NCI-H2227 treated with DMSO at 0.1 percent for 48 hours (cell line): ENCODE data around the gene LHX2.
"Not testable (repeated sequence)": the region's sequence is repeated elsewhere in the genome, so short reads cannot be mapped to it uniquely, and the experiment has no call there.

Experiments used
- DNase-seq: peaks from one replicate; lab custom pipeline; 2025; lab: John Stamatoyannopoulos, UW

Gene LHX2, protein sequence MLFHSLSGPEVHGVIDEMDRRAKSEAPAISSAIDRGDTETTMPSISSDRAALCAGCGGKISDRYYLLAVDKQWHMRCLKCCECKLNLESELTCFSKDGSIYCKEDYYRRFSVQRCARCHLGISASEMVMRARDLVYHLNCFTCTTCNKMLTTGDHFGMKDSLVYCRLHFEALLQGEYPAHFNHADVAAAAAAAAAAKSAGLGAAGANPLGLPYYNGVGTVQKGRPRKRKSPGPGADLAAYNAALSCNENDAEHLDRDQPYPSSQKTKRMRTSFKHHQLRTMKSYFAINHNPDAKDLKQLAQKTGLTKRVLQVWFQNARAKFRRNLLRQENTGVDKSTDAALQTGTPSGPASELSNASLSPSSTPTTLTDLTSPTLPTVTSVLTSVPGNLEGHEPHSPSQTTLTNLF

GRCh38 chr9:124011460-124012301 is at the start of gene LHX2:
LHX2 (plus strand) TSS chr9:124011768; CDS start chr9:124012349, 581 bp downstream.
- DNase-seq: peak; percentile 88

- DNase-seq: no peak
Observed at GRCh38 chr9:123964761-123965160, 46.8 kb upstream of the LHX2 start.

DNA sequence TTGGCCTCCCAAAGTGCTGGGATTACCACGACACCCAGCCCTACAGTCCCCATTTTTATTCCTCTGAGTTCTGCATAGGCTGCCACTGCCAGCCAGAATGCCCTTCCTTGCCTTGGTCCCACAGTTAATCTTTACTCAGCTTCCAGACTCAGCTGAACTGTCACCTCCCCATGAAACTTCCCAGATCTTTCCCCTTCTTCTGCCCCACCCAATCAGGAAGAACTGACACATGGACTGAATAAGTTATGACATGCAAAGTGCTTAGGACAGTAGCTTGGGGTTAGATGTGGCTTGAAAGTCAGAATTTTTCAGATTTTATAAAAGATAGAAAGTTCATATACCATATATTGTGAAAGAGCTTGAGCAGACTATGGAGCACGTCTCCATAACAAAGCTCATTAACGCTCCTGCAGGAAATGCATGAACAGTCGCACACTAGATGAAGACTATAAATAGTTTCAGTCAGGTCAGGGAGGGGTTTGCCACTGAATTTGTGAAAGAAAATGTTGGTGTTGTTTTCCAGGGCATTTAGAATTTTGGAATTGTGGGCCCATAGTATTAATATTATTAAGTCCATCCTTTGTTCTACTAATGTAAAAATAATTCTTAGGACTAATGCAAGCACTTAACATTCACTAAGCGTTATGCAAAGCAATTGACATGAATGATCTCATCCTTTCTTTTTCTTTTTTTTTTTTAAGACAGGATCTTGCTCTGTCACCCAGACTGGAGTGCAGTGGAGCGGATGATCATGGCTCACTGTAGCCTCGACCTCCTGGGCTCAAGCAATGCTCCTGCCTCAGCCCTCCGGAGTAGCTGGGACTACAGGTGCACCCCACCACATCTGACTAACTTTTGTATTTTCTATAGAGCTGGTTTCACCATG is 45.5 kb upstream of the LHX2 start:
- no peak for DNase-seq

DNA sequence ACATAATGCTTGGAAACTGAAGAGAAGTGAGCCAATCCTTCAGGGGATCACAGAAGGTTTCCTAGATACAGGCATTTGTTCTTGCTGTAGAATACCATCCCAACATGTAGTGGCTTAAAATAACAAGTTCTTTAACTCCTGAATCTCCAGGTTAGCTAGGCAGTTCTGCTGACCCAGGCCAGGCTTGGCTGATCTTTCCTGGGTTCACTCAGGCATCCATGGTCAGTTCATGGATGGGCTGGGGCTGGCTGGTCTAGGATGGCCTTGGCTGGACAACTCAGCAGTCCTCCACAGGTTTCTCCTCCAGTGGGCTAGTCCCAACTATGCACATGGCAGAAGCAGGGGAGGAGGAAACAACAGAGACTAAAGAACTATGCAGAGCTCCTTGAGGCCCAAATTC is 44.2 kb upstream of the LHX2 start:
- no peak for DNase-seq

DNA sequence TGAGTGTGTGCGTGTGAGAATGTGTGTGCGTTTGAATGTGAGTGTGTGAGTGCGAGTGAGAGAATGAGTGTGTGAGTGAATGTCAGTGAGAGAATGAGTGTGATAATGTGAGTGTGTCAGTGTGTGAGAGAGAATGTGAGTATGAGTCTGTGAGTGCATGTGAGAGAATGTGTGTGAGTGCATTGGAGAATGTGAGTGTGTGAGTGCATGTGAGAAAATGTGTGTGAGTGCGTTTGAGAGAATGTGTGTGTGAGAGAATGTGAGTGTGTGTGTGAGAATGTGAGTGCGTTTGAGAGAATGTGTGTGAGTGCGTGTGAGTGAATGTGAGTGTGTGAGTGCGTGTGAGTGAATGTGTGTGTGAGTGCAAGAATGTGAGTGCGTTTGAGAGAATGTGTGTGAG is 39.0 kb upstream of the LHX2 start:
- DNase-seq: no peak

DNA sequence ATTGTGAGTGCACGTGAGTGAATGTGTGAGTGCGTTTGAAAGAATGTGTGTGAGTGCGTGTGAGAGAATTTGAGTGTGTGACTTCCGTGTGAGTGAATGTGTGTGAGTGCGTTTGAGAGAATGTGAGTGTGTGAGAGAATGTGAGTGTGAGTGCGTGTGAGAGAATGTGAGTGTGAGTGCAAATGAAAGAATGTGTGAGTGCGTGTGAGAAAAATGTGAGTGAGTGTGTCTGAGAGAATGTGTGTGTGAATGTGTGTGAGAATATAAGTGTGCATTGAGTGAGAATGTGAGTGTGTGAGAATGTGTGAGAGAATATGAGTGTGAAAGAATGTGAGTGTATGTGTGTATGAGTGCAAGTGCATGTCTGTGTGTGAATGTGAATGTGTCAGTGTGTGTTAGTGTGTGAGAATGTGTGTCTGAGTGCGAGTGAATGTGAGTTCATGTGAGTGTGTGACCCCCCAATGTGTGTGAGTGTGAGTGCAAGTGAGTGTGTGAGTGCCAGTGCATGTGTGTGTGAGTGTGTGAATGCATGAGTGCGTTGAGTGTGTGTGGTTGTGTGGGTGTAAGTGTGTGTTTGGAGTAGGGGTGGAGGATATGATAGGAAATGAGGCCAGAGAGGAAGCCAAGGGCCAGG is 37.9 kb upstream of the LHX2 start:
- DNase-seq: no peak

DNA sequence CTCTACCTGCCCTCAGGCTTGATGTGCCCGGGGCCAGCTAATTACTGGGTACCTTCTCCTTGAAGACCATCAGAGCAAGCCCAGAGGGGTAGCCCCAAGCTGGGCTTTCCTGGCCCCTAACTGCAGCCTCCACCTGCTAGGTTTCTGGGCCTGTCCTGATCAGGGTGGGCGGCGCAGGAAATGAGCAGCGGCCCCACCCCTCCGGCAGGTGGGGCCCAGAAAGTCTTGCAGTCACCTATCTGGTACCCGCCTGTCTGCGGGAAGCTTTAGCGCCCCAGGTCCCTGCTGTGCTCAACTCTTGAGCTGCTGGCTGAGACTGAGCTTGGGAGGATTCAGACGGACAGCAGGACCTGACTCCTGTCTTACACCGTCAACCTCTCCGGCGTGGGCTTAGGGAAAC is 37.1 kb upstream of the LHX2 start:
- no peak for DNase-seq

DNA sequence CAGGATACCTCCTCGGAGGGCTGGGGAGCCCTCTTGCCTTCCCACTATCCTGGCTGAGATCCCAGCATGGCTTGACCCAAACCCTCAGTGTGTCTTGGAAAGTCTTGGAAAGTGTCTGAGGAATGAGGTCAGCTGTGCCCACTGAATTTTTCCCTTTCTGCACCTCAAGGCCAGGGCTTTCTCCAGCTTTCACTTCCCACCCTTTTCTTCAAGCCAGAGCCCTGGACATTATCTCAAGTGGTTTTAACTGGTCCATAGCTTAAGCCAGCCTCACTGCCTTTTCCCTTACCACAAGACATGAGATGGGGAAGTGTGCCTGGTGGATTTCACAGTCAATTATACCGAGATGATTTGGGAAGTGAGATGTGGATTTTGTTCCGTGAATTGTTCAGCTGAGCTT is 35.7 kb upstream of the LHX2 start:
- no peak for DNase-seq

- not testable (repeated sequence) for DNase-seq
Observed at GRCh38 chr9:123976579-123976978, 35.0 kb upstream of the LHX2 start.

GRCh38 chr9:123978981-123979380 is 32.6 kb upstream of the LHX2 start:
- no peak for DNase-seq

DNA sequence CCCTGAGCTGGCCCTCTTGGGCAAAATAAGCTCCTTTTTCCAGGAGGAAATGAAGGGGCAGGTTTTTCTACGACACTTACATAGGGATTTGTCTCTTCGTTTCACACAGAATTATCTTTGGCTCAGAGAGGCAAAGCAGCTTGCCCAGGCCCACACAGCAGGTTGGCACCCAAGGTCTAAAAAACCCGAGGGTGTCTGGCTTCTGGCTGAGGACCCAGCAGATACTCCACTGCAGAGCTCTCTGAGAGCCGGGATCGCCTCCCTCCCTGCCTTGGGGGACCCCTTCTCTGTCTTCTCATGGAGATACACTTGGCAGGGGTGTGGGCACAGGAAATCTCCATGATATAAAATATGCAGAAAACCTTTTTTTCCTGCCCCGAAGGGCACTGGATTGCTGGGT is 29.0 kb upstream of the LHX2 start:
- DNase-seq: no peak

DNA sequence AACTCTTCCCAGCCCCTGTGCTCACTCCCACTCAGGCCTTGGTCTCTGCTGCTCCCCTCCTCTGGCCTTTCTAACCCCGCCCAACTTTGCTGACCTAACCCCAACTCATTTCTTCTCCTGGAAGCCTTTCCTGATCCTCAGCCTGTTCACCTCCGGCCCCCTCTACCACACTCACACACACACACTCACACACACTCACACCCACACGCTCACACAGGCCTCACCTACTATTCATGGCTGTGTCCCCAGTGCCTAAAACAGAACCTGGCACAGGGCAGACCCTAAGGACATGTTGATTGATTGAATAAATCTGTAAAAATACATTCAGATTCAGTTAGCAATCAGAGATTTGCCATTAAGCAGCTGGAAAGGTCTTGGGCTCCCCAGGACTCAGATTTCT is 28.5 kb upstream of the LHX2 start:
- no peak for DNase-seq

DNA sequence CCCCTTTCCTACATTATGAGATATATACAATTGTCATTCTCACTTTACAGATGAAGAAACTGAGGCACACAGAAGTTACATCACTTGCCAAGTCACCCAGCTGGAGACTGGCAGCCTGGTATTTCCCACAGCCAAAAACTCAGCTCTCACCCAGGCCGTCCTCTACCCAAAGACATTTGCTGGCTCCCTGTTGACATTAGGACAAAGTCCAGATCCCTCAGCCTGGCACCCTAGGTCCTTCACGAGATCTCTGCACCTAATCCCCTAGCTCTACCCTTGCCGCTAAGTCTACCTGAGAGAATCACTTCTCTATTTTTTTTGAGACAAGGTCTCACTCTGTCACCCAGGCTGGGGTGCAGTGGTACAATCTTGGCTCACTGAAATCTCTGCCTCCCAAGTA is 26.8 kb upstream of the LHX2 start:
- DNase-seq: no peak

DNA sequence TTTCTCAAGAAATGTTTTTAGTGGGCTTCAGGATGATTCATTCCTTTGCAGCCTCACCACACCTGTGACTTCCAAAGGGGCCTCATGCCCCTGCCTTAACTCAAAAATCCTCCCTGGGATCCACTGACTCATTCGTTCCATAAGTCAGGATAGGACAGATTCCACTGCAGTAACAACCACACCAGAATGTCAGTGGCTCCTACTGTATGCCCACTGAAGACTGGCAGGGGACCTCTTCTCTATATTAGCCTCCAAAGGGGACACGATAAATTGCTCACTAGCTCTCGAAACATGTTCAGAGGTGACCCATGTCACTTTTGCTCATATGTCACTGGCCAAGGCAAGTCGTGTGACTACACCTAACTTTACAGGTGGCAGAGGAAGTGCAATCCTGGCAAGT is 25.7 kb upstream of the LHX2 start:
- DNase-seq: no peak

DNA sequence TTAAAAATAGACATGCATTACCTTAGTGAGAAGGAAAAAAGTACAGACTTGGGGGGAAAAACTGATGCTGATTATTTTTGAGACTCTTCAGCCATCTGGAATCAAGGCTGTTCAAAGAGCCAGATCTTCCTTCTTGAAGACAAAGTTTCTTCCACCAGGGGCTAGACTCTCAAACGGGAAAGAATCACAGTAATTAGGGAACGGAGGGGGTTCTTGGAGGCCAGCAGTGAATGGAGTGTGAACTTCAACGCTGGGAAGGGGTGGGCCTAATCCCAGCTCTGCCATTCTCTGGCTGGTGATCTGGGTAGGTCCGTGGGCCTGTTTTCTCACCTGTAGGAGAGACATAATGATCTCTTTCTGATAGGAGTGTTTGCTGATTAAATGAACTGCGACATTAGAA is 21.1 kb upstream of the LHX2 start:
- DNase-seq: no peak

GRCh38 chr9:123992679-123993078 is 18.9 kb upstream of the LHX2 start:
- DNase-seq: not testable (repeated sequence)

DNA sequence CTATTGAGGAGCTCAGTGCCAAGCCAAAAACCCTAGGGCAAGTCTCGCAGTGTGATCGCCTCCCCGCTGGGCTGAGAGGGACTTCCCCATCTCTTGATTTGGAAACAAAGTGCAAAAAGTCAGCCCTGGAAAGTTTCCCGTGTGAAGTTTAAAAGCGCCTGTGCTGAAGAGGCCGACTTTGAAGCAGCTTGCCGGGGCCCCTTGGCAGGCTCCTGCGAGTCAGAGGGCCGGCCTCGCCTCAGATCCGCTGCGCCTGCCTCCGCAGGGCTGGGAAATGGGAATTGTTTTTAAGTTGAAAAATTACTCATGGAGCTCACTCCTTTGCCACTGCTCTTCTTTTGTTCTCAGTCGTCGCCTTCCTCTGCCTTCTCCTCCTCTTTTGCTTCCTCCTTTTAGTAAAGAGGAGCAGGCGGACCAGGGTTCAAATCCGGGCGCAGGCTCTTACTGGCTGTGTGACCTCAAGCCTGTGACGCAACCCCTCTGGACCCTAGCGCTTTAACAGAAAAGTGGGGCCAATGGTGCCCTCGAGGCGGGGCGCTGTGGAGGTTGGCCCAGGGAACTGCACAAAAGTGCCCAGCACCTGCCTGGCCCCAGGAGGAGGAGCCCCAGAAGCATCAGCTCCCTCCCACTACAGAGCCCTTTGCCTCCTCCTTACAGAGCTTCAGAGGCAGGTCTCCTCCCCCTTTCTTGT is 14.7 kb upstream of the LHX2 start:
- no peak for DNase-seq

GRCh38 chr9:123997665-123998277 is 13.8 kb upstream of the LHX2 start:
- DNase-seq: no peak

GRCh38 chr9:123998278-123998925 is 13.2 kb upstream of the LHX2 start:
- no peak for DNase-seq

DNA sequence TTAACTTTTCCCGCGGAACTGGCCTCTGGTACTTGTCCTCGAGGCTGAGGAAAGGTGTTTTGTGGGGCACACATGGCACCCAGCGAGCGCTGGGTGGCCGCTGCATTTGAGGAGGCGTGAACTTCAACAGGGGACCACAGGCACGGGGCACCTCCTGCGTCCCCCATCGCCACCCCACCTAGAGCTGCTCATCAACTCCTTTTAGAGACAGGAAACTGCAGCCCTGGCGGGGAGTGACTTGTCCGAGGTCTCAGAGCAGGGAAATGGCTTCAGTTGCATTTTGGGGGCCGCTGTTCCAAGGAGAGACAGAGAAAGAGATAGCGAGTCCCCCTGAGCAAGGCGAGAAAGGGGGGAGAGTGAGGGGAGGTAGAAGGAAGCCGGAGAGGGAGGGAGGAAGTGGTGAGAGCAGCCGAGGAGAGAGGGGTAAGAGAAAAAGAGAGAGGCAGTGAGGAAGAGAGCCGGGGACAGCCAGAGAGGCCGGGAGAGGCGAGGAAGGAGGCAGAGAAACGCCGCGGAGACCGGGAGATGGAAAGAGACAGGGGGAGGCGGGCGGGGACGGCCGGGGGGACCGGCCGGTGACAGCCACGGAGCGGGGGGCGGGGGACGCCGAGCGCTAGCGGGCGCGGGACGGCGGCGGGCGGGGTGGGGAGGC is 12.5 kb upstream of the LHX2 start:
- DNase-seq: no peak
